Measurements from ENCODE around the gene TBRG4.

The TBRG4 gene

DNA sequence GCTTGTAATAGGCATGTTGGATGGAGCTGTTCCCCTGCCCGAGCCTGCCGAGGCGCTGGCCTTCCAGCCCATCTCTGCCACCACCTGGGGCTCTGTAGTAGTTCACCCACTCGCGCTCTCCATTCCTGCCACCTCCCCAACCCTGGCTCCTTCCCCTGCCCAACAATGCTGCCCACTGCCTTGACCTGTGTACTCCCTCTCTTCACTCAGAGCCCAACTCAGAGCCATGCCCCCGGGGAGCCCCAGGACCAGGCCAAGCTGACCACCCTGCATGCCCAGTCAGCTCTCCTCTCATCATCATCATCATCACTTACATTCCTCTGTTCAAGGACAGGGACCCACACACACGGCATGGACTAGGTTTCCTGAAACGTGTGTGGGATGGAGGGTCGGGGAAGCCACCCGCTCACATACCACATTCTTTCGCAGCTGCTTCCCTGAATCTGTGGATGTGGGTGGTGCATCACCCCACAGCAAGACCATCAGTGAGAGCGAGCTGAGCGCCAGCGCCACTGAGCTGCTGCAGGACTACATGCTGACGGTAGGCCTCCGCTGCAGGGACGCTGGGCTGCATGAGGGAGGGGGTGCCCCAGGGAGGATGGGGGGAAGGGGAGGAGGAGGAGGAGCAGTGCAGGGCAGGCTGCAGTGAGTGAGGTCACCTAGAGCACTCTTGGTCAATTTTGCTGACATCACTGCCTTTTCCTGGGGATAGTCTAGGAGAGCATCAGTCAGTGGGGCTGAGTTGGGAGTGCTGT, 38.3 kb downstream of the TBRG4 start:
- no peak for DNase-seq

DNA sequence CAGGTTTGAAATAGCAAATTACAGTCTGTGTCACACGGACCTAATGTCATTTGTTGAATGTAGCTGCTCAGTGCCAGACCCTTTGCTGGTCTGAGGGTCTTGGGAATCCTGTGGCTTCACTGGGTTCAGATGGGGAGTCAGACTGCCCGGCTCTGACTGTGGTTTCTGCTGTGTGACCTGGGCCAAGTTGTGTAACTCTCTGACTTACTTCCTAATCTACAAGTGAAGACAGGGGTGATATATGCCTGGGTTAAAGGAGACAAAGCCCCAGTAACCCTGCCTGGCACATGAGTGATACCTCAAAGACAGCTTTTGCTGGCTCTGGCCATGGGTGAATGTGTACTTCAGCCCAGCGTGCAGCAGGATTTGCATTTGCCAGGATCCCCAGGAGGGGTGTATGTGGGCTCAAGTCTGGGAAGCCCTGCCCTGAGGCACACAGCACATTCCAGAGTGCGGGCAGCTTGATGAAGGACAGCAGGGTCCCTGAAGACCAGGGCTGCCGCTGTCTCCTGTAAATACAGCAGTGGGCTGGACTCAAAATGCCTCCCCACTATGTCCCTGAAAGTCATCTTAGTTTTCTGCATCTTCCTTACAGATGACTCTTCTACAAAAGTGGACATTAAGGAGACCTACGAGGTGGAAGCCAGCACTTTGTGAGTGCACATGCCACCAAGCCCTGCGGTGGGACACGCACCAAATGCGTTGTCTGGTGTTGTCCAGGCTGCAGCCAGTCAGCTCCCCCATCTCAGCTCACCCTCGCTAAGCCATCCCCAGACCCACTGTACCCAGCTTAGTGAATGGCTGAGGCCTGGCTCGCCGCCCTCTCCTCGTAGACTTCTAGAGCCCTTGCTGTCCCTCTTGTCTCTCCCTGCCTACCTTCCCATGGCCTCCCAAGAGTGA, 39.1 kb downstream of the TBRG4 start:
- DNase-seq = no peak

DNA sequence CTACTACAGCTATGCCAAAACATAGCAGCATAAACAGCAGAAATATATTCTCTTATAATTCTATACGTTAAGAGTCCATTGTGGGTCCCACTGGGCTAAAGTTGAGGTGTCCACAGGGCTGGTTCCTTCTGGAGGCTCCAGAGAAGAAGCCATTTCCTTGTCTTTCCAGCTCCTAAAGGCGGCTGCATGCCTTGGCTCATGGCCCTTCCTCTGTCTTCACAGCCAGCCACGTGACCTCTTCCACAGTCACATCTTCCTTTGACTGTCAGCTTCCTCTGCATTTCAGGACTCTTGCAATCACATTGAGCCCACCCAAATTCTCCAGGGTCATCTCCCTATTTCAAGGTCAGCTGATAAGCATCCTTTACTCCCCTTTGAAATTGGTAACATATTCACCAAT, 40.0 kb downstream of the TBRG4 start:
- DNase-seq = no peak

DNA sequence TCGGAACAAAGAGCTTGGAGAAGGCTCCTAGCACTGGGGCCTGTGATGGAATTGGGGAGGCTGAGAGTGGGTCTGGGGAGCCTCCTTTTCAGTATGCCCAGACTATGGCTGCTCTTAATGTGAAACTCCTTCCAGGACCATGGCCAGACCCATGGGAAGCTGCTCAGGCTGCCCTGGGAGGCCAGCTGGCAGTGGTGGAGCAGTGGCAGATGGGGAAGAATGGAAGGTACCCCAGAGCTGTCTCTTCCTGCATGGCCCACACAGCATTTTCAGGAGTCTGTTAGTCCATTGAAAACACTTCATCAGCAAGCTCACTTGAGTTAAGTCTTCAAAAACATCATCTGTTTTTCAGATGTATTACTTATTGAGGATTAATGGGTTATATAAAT, 41.2 kb downstream of the TBRG4 start:
- no peak for DNase-seq

DNA sequence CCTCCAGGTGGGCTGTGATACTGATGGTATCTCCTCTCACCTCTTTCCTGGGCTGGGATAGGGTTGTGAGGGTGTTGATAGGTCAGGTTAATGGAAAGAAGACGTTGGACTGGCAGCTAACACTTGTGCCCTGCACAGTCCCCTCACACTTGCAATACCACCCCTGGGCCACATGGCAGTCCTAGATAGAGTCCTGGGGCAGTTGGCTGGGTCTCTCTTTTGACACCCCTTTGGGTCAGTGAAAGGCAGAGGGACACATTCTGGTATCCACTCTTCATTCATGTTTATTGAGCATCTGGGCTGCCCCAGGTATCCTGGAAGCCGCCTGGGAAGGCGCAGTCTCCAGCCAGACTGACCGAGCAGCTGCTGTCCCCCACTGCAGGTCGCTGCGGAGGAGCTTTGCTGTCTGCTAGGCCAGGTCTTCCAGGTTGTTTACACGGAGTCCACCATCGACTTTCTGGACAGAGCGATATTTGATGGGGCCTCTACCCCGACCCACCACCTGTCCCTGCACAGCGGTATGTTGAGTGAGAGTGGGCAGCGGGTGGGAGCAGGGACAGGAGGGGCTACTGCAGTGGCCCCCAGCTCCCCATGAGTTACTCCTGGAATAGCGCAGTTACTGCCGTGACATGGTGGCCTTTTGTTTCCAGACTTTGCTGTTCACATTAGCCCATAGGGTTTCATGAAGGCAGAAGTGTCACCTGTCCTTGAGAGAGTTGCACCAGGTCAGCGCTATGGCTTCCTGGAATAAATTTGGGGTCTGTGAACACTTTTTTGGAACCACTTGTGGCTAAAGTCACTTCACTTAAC, 41.8 kb downstream of the TBRG4 start:
- no peak for DNase-seq

DNA sequence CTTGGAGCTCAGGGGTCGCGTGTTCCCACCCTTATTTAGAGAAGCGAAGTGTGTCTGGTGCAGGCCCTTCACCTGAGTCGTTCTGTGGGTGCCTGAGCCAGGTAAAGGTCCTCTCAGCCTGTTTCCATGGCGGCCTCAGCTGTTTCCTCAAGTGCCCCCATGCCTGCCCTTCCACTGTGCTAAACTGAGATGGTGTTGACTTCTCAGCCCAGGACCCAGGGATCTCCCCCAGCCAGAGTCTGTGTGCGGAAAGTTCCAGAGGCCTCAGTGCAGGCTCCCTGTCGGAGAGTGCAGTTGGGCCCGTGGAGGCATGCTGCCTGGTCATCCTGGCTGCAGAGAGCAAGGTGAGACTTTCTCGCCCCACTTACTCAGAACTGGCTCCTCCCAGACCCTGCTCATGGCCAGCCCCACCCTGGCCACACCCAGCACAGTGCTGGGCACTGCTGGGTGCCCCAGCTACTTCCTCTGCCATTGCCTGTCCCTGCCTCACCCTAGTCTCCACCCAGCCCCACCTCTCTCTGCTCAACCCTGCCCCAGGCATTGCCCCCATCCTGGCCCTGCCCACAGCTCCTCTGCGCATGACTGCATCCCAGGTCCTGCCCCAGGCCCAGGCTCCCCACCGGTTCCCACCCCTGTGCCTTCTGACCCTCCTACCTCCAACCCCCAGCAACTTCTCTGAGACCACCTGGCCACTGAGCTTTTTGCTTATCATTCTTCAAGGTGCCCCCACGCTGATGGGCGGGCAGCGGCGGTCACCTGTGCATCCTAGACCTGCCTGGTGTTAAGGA, 43.1 kb downstream of the TBRG4 start:
- no peak for DNase-seq

DNA sequence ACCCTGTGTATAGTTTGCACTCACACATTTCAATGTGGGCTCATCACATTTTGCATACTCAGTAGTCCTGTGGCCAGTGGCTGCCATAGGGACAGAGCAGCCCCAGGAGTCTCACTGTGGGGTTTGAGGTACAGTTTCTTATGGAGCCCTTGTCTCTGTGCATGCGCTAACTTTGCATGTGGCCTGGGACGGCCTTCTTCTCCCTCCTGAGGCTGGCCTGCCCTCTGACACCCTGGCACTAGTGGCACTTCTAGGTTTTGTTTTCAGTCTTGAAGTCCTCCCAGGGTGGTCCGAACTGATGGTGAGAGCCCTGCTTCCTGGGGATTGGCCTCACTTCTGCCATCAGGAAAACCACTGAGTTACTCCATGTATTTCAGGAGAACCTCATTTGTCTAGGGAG, 43.9 kb downstream of the TBRG4 start:
- DNase-seq = no peak

DNA sequence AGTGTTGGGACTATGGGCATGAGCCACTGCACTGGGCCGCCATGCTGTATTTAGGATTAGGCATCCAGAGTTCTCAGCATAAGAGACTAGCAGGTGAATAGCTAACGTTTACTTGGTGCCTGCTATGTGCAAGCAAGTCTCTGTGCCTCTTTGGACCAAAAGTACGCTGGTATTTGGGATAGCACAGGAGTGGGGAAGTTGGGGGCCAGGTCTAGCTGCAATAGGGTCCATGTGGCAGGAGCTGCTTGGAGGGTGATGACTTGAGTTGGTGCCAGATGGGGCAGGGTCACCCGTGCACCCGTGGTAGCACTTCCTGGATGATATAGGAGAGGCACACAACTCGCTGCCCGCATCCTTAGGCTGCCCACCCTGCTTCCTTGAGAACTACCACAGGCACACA, 45.1 kb downstream of the TBRG4 start:
- no peak for DNase-seq

DNA sequence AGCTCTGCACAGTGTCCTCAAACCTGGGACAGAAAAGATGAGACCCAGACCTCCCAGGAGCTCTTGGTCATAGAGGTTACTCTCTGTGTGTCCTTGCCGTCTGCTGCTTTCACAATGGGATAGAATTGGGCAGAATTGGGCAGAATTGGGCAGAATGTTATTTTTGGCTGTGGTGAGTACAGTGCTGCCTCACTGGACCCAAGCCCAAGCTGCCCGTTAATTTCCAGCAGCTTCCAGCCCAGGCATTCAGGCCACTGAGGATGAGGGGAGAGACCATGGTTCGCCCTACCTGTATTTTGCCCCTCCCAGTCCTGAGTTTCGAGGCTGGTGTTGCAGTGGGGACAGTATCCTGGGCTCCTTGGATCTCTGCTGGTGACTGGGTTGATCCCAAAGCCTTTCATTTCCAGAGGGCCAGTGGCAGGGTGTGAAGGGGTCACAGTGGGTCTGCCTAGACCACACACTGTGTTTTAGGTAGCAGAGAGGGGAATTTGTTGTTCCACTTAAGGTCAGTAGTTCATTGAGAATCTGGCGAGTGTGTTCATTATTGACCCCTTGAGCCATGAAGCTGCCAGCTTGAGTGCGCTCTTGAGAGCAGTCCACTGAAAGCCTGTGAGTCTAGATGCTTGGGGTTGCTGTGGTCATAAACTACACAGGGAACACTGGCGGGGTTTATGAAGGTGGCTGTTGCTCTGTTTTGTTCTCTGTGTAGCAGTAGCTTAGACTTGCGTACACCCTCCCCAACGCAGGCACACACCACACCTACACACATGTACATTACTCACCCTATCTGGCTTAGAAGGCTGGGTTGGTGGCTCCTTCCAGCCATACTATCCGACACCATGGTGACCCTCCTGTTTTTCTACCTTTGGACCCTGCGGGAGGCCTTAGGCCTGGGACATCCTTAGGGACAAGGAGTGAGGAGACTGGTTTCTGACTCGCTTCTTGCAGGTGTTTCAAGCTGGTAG, 46.2 kb downstream of the TBRG4 start:
- no peak for DNase-seq

DNA sequence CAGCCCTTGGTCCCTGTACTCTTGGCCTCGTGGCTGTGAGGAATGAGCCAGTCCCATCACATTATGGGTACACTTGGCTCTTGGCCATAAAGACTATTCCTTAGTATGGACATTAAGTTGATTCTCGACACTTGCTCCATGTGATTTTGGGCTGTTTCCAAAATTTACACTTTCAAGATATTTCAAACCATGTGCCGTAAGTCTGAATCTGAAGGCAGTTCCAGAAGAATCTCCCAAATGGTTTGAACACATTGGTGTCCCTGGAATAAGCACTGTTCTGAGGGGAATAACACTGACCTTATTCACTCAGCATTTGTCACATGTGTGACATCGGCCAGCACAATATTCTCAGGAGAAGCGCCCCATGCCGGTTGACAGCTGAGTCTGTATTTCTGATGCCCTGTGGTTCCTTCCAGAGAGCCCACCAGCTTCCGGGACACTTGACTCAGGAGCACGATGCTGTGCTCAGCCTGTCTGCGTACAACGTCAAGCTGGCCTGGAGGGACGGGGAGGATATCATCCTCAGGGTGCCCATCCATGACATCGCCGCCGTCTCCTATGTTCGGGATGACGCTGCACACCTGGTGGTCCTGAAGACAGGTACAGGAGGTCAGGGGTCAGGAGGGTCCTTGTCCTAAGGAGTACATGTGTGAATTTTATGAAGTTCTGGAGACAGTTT, 47.3 kb downstream of the TBRG4 start:
- no peak for DNase-seq

DNA sequence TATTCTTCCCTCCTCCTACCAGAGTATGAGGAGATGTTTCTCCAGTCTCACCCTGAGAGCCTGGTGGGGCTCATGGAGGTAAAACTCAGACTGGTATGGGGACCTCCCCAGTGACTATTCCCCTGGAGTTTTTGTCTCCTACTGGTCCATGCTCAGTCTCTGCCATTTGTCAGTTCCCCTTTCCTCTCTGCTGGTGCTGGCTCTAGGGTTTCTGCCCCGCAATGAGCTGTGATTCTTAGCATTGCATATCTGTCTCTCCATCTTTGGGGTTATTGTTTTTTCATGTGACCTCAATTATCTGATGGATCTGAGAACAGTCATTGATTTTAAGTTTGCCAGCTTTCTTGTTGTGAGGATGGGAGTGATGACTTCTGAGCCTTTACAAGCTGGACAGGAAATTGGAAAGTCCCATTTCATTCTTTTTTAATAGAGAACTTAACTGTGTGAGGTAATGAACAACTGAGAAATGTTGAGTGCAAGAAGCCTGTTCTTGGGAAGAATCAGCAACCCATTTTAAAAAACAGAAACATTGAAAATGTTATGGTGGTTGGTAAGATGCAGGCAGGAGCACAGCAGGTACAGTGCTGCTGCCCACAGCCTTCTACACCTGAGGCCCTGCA, 49.6 kb downstream of the TBRG4 start:
- DNase-seq = no peak

DNA sequence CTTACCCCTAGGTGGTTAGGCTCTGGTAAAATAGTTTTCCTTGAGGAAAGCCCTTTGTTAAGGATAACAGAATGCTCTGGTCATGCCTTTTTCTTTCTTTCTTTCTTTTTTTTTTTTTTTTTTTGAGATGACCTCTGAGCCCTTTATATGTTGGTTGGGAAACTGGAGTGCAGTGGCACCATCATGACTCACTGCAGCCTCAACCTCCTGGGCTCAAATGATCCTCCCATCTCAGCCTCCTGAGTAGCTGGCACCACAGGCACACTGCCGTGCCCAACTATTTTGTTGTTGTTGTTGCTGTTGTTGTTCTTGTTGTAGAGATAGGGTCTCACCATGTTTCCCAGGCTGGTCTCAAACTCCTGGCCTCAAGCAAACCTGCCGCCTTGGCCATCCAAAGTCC, 50.1 kb downstream of the TBRG4 start:
- no peak for DNase-seq

DNA sequence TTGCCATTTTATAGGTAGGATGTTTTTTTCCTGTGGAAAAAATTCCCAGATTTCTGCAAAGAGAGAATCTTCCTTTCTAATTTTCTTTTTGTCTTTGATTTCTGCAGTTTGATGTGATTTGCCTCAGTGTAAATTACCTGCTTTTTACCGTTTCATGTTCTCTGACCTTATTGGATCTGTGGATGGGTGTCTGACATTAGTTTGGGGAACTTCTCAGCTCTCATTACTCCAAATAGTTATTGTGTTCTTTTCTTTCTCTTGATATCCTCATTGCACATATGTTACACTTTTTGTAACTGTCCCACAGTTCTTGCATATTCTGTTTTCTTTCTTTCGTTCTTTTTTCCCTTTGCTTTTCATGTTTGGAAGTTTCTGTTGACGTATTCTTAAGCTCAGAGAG, 51.2 kb downstream of the TBRG4 start:
- no peak for DNase-seq

DNA sequence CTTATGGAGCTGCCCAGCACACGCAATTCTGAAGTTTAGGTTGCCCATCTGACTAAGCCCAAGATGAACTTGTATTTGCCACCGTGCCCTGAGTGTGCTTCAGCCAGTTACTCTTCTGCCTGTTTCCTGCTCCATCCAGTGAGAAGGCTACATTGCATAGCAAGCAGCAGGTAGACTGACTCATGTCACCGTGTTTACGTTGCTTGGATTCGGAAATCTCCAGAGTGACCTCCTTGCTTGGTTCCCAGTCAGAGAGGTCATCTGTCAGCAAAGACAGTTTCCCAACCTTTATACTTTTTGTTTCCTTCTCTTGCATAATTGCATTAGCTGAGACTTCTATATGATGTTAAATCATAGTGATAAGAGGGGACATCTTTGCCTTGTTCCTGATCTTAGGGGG, 53.6 kb downstream of the TBRG4 start:
- DNase-seq = no peak

DNA sequence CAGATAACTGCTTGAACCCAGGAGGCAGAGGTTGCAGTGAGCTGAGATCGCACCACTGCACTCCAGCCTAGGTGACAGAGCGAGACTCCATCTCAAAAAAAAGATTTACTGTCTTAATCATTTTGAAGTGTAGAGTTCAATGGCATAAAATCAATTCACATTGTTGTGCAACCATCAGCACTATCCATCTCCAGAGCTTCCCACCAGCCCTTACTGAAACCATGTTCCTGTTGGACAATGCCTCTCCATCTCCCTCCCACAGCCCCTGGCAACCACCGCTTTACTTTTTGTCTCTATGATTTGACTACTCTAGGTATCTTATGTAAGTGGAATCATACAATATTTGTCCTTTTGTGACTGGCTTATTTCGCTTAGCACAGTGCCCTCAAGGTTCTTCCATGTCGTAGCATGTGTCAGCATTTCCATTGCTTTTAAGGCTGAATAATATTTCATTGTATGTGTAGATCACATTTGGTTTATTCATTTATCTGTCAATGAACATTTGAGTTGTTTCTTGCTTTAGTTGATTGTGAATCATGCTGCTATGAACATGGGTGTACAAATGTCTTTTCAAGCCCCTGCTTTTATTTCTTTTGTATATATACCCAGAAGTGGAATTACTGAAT, 55.8 kb downstream of the TBRG4 start:
- no peak for DNase-seq

DNA sequence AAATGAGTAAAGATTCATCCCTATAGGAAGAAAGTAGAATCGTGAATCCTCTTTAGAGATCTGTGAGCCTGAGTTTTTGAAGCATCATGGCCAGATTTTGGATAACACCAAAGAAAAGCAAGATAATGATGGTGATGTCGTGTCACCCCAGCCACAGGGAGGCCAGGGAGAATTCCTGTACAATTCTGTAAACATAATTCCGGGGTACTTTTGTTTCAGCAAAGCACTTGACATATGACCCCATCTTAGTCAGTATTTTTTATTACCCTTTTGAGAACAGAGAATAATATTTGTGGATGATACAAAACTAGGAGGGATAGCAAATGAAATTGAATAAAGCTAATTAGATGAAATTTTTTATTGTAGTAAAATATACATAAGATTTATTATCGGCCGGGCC, 56.5 kb downstream of the TBRG4 start:
- no peak for DNase-seq

DNA sequence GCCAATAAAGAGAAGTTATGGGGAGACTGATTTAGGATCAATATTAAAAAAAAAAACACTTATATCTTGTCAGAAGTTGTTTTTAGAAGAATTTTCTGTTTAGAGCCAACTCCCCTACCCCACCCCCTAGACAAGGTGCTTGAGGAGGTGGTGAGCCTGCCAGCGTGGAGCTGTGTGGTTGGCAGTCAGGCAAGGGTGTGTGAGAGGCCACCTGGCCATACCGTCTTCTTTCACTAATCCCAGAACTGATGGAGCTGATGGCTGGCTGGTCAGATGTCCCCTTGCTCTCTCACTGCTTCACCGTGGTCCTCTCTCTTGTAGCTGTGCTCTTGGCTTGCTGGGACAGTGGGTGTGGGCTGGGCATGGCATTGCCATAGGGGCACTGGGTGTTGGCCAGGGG, 57.1 kb downstream of the TBRG4 start:
- DNase-seq = no peak

DNA sequence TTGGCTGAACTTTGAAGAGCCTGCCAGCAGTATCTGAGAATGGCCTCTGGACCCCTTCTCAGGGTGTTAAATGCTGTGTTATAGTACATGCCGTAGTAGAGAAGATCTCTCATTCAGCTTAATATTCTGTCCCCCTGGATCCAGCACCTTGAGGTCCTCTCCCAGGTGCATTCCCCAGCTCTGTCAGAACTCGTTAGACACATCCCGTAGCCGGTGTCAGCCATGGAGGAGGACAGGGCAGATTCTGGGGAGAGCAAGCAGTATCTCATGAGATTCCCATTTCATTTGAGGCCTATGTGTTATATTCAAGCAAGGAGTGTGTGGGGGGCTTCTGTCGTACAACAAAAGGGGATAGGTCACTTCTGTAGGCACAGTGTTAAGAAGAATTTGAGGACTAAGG, 57.6 kb downstream of the TBRG4 start:
- no peak for DNase-seq

DNA sequence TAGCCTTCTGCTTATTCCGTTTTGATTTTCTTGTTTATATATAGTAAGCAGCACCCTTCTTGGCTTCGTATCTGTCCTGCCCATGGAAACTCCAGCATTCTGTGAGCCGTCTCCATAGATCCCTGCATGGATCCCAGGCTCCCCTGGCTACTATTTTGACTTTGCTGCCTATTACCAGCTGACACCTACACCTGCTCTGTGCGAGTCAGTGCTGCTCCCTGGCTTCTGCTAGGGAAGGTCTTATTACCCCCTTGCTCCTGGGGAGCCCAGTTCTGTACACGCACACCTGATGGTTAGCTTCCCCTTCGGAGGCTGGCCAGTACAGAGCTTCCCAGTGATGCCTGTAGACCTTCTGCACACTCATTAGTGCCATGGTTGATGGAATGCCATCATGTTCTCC, 58.1 kb downstream of the TBRG4 start:
- no peak for DNase-seq

DNA sequence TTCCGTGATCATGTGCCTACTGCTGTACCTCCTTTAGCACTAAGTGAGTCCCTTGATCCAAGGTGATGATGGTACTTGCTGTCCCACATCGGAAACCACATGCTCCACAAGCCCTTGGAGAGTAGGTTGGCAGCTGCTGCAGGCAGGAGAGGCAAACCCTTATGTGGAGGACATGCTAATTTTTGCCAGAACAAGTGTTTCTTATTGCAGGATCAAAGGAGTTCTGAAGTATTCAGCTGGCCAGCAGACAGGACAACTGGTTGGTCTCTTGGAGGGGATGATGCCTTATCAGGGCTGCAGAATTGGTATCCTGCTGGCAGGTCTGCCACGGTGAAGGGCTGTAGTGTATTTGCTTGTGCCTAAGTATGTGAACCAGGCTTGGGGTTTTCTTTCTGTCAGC, 59.5 kb downstream of the TBRG4 start:
- DNase-seq = no peak

Measured in CD4-positive, alpha-beta T cell treated with Interferon gamma for 1 hour (primary cell).